Activated naive CD4-positive, alpha-beta T cell treated with Interleukin-2 at 50 U/mL for 16 hours (primary cell): ENCODE measurements around the gene CHST12.
A peak's percentile ranks its signal among the peaks of the same experiment; 100 is the strongest.
"Not testable (repeated sequence)": the region's sequence is repeated elsewhere in the genome, so short reads cannot be mapped to it uniquely, and the experiment has no call there.

Experiments
- DNase-seq: peaks from one replicate; pipeline ENCODE4 v3.0.0-alpha.2; 2020

CHST12 gene

GRCh38 chr7:2437537-2438148 lies 34.2 kb downstream of the CHST12 start:
- no peak for DNase-seq

GRCh38 chr7:2438186-2438585 lies 34.8 kb downstream of the CHST12 start:
- no peak for DNase-seq

GRCh38 chr7:2438775-2439174 lies 35.4 kb downstream of the CHST12 start:
- DNase-seq: no peak

GRCh38 chr7:2440608-2441245 lies 37.3 kb downstream of the CHST12 start:
- no peak for DNase-seq

- DNase-seq: no peak
Observed at GRCh38 chr7:2441430-2442058, 38.1 kb downstream of the CHST12 start.

GRCh38 chr7:2443491-2443890 lies 40.1 kb downstream of the CHST12 start:
- DNase-seq: no peak

GRCh38 chr7:2444476-2444875 lies 41.1 kb downstream of the CHST12 start:
- no peak for DNase-seq

GRCh38 chr7:2445047-2445446 lies 41.6 kb downstream of the CHST12 start:
- no peak for DNase-seq

GRCh38 chr7:2445898-2446555 lies 42.6 kb downstream of the CHST12 start:
- no peak for DNase-seq

- no peak for DNase-seq
Observed at GRCh38 chr7:2446676-2447075, 43.3 kb downstream of the CHST12 start.

- no peak for DNase-seq
Observed at GRCh38 chr7:2450198-2451107, 47.0 kb downstream of the CHST12 start.

- DNase-seq: peak; percentile 83
Observed at GRCh38 chr7:2451171-2452073, 48.0 kb downstream of the CHST12 start.

GRCh38 chr7:2452074-2452507 lies 48.7 kb downstream of the CHST12 start:
- DNase-seq: peak; percentile 3

- DNase-seq: no peak
Observed at GRCh38 chr7:2452643-2453270, 49.3 kb downstream of the CHST12 start.

- DNase-seq: not testable (repeated sequence)
Observed at GRCh38 chr7:2453849-2454248, 50.4 kb downstream of the CHST12 start.

- no peak for DNase-seq
Observed at GRCh38 chr7:2459674-2460073, 56.3 kb downstream of the CHST12 start.

- DNase-seq: no peak
Observed at GRCh38 chr7:2460188-2460587, 56.8 kb downstream of the CHST12 start.

GRCh38 chr7:2460641-2461040 lies 57.2 kb downstream of the CHST12 start:
- DNase-seq: no peak

- no peak for DNase-seq
Observed at GRCh38 chr7:2461268-2462026, 58.0 kb downstream of the CHST12 start.

- no peak for DNase-seq
Observed at GRCh38 chr7:2462731-2463130, 59.3 kb downstream of the CHST12 start.
